Natural killer cell (primary cell): Measurements from ENCODE around the gene DR1. TPM values are rescaled to one million over a fixed set of nuclear protein-coding genes. Genes with fewer than 3 reads are reported as not detected.

Source experiments
- ATAC-seq, 3 donors: fragments of 150-1000 bp in 2 of 3; fragments of 200-7000 bp in 1 of 3; cut with Tn5 transposase; 1 replicate in 1 of 3; 2 replicates in 2 of 3; pipeline ENCODE4 v1.10.0; 2021; ENCODE audit warnings: mild to moderate bottlenecking in 2 of 3, moderate library complexity in 2 of 3
- DNase-seq, 2 donors: peaks; one replicate each; pipeline versions ENCODE4 v3.0.0 to v3.0.0-alpha.2; 2013 to 2021; ENCODE audit warnings: mixed read lengths in 1 of 2
- H3K27ac ChIP-seq: one replicate; pipeline ENCODE4 v1.5.1; 2013; ENCODE audit warnings: mild to moderate bottlenecking, low read length
- H3K27me3 ChIP-seq: one replicate; pipeline ENCODE4 v1.6.1; 2013; ENCODE audit warnings: low read length; ENCODE audit not compliant: control insufficient read depth, insufficient read depth
- H3K36me3 ChIP-seq: one replicate; pipeline ENCODE4 v1.6.1; 2013; ENCODE audit warnings: low read length; ENCODE audit not compliant: control insufficient read depth, insufficient read depth
- H3K4me1 ChIP-seq: one replicate; pipeline ENCODE4 v1.6.1; 2013; ENCODE audit warnings: low read length; ENCODE audit not compliant: control insufficient read depth, insufficient read depth
- H3K4me3 ChIP-seq: one replicate; pipeline ENCODE4 v1.5.1; 2013; ENCODE audit warnings: low read length
- H3K9me3 ChIP-seq: one replicate; pipeline ENCODE4 v1.6.1; 2013; ENCODE audit warnings: low read length; ENCODE audit not compliant: control insufficient read depth, insufficient read depth
- H3K27ac Mint-ChIP-seq, 2 donors: one replicate each; pipeline ENCODE4 v1.8.0; 2022; ENCODE audit warnings: mild to moderate bottlenecking in 2 of 2, mixed read lengths in 2 of 2, moderate library complexity in 1 of 2
- H3K27me3 Mint-ChIP-seq, 2 donors: one replicate each; pipeline ENCODE4 v1.8.0; 2022; ENCODE audit warnings: low read depth in 2 of 2, mixed read lengths in 2 of 2
- H3K36me3 Mint-ChIP-seq: one replicate; pipeline ENCODE4 v1.8.0; 2022; ENCODE audit warnings: mixed read lengths
- H3K4me1 Mint-ChIP-seq, 2 donors: one replicate each; pipeline ENCODE4 v1.8.0; 2022; ENCODE audit warnings: mixed read lengths in 2 of 2
- H3K4me3 Mint-ChIP-seq: one replicate; pipeline ENCODE4 v1.8.0; 2022; ENCODE audit warnings: mild to moderate bottlenecking, moderate library complexity, mixed read lengths
- H3K9me3 Mint-ChIP-seq, 2 donors: one replicate each; pipeline ENCODE4 v1.8.0; 2022; ENCODE audit warnings: mixed read lengths in 2 of 2
- CTCF ChIP-seq: fragments of 200-600 bp; IDR thresholded peaks from one replicate; pipeline ENCODE4 v1.8.0; 2022; ENCODE audit warnings: antibody characterized with exemption
- WGBS: methylation state at CpG from one replicate; pipeline ENCODE4 v1.1.7; 2013; ENCODE audit warnings: missing lambda C conversion rate; ENCODE audit not compliant: insufficient coverage; 5-methylcytosine and 5-hydroxymethylcytosine counted together
- intact Hi-C: fragments of 100-400 bp; cut with micrococcal nuclease; formaldehyde crosslinking; loops from one replicate; pipeline ENCODE4 v1.14.2; 2022
- total RNA-seq, 4 donors: library from RNA; stranded (reverse); fragments of 120-200 nt in 1 of 4; gene quantifications; one replicate each; pipeline versions ENCODE4 v1.2.3 to v1.2.4, GENCODE V29; 2013 to 2022

DR1 gene
- total RNA-seq, 3 donors from 2014 or later (not counting 1 experiment from before 2014, with no cell fraction given): 84.3 to 91.4 (median 85.3) TPM

- Histone ChIP-seq H3K27me3 (no peaks in the 10 kb centered on the region), H3K36me3 (no peaks in the 10 kb centered on the region), H3K4me3 (no peak overlapping the region), H3K9me3 (no peaks in the 10 kb centered on the region), H3K27ac (no peak overlapping the region), H3K4me1 (no peaks in the 10 kb centered on the region)
- DNase-seq: no peak
- H3K36me3 Mint-ChIP-seq: no peaks in the 10 kb centered on the region
- H3K4me1 Mint-ChIP-seq: no peaks in the 10 kb centered on the region
- H3K27me3 Mint-ChIP-seq: no peaks in the 10 kb centered on the region
- TF ChIP-seq CTCF: no peak
- 100% methylated on average over 3 of the region's 3 CpGs for WGBS
- intact Hi-C loops: no loop called here
- H3K27ac Mint-ChIP-seq: no peak overlapping the region
- H3K9me3 Mint-ChIP-seq: no peaks in the 10 kb centered on the region
- H3K4me3 Mint-ChIP-seq: no peak overlapping the region
- ATAC-seq: no peak
Measured at GRCh38 chr1:93322349-93322748, 23.4 kb upstream of the DR1 start.

GRCh38 chr1:93323185-93323820 is 22.4 kb upstream of the DR1 start:
- H3K9me3 Mint-ChIP-seq: no peaks in the 10 kb centered on the region
- no peaks in the 10 kb centered on the region for H3K4me1 Mint-ChIP-seq
- H3K36me3 Mint-ChIP-seq: no peaks in the 10 kb centered on the region
- WGBS: 81% methylated on average over 3 of the region's 3 CpGs
- no peak overlapping the region for H3K4me3 Mint-ChIP-seq
- H3K27me3 Mint-ChIP-seq: no peaks in the 10 kb centered on the region
- Histone ChIP-seq H3K4me1 (no peaks in the 10 kb centered on the region), H3K36me3 (no peaks in the 10 kb centered on the region), H3K4me3 (no peak overlapping the region), H3K27ac (no peak overlapping the region), H3K9me3 (no peaks in the 10 kb centered on the region), H3K27me3 (no peaks in the 10 kb centered on the region)
- DNase-seq: no peak
- intact Hi-C loops: no loop called here
- ATAC-seq: no peak
- no peak for TF ChIP-seq CTCF
- H3K27ac Mint-ChIP-seq: no peak overlapping the region

GRCh38 chr1:93324486-93325464 is 20.9 kb upstream of the DR1 start:
- H3K27ac ChIP-seq: no peak overlapping the region
- no peaks in the 10 kb centered on the region for H3K27me3 Mint-ChIP-seq
- no peaks in the 10 kb centered on the region for H3K9me3 ChIP-seq
- TF ChIP-seq CTCF: no peak
- ATAC-seq (no peak), DNase-seq (no peak)
- no peaks in the 10 kb centered on the region for H3K4me1 ChIP-seq
- H3K9me3 Mint-ChIP-seq: no peaks in the 10 kb centered on the region
- no peaks in the 10 kb centered on the region for H3K4me1 Mint-ChIP-seq
- no peak overlapping the region for H3K4me3 ChIP-seq
- H3K27me3 ChIP-seq: no peaks in the 10 kb centered on the region
- no peak overlapping the region for H3K4me3 Mint-ChIP-seq
- no peaks in the 10 kb centered on the region for H3K36me3 ChIP-seq
- H3K36me3 Mint-ChIP-seq: no peaks in the 10 kb centered on the region
- intact Hi-C loops: no loop called here
- 57% methylated on average over 1 of the region's 8 CpGs for WGBS
- no peak overlapping the region for H3K27ac Mint-ChIP-seq
